ENCODE measurements around the gene OSTM1.

The OSTM1 gene, protein sequence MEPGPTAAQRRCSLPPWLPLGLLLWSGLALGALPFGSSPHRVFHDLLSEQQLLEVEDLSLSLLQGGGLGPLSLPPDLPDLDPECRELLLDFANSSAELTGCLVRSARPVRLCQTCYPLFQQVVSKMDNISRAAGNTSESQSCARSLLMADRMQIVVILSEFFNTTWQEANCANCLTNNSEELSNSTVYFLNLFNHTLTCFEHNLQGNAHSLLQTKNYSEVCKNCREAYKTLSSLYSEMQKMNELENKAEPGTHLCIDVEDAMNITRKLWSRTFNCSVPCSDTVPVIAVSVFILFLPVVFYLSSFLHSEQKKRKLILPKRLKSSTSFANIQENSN

DNA sequence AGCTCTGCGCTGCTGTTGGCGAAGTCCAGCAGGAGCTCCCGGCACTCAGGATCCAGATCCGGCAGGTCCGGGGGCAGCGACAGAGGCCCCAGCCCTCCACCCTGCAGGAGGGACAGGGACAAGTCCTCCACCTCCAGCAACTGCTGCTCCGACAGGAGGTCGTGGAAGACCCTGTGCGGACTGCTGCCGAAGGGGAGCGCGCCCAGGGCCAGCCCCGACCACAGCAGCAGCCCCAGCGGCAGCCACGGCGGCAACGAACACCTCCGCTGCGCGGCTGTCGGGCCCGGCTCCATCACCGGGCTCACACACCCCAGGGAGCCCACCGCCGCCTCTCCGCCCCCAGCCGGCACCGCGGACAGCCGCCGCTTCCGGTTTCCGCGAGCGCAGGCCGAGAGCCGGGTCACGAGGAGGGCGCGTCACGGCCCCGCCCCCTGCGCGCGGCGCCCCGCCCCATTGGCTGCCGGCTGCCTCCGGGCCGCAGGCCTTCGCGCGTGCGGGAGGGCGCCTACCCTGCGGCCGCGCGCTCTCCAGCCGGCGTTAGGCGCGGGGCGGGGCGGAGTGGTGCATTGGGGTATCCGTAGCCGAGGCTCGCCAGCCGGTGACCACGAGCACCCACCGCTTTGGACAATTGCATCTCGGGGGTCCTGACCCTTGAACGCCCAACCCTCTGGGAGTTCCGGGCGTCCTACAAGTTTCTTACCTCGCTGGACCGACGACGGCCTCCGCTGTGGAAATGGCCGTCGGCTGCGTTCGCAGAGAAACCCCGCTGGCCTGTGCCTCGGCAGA, at the start of gene OSTM1:
Gene OSTM1 (minus strand): TSS at position 383 of the 786 bp plus-strand sequence. CDS start 90 bp downstream, at position 293.
- in situ Hi-C loops (cut with HindIII; ENCODE audit: low sequenced_read_pairs): no loop called here
- TF ChIP-seq CTCF (IDR thresholded peaks at IDR 0.05; ENCODE audit: low read depth, low read length, missing control alignments): no peak

GRCh38 chr6:108123946-108124345, 49.4 kb upstream of the OSTM1 start:
- no peak for DNase-seq (ENCODE audit: low read depth)
- no peak for TF ChIP-seq CTCF (IDR thresholded peaks at IDR 0.05; ENCODE audit: low read depth, low read length, missing control alignments)
- in situ Hi-C loops (cut with HindIII; ENCODE audit: low sequenced_read_pairs): no loop called here
- no peak overlapping the region for H3K4me3 ChIP-seq (ENCODE audit: low read depth, low read length)

More for the DNA sequence above, at the start of gene OSTM1:
- DNase-seq (ENCODE audit: low read depth): peak; percentile 61
- H3K4me3 ChIP-seq (ENCODE audit: low read depth, low read length): peak within 1 kb of the TSS; percentile 73

DNA sequence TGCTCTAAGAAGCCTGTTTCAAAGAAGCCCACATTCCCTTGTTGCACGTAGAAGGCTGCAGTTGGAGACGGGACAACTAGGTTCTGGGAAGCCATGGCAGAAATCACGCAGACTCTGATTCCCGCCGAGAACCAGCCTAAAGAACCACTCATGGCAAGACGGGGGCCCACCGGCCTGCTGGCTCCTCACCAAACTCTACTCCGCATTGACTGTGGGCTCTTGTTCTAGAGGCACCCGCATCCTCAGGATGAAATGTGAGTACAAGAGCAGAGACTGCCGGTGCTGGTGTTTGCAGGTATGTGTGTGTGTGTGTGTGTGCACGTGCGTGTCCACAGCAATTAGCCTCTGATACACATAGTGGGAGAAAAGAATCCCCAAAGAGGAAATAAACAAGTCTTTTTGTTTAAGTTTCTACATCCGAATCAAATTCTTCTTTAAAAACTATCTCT, 49.0 kb upstream of the OSTM1 start:
- no peak for DNase-seq (ENCODE audit: low read depth)
- no peak for TF ChIP-seq CTCF (IDR thresholded peaks at IDR 0.05; ENCODE audit: low read depth, low read length, missing control alignments)
- H3K4me3 ChIP-seq (ENCODE audit: low read depth, low read length): no peak overlapping the region
- in situ Hi-C loops (cut with HindIII; ENCODE audit: low sequenced_read_pairs): no loop called here

- no peak for DNase-seq (ENCODE audit: low read depth)
- in situ Hi-C loops (cut with HindIII; ENCODE audit: low sequenced_read_pairs): no loop called here
- TF ChIP-seq CTCF (IDR thresholded peaks at IDR 0.05; ENCODE audit: low read depth, low read length, missing control alignments): no peak
- H3K4me3 ChIP-seq (ENCODE audit: low read depth, low read length): no peak overlapping the region
Observed at GRCh38 chr6:108121612-108122011, 47.1 kb upstream of the OSTM1 start.

GRCh38 chr6:108120311-108120710, 45.8 kb upstream of the OSTM1 start:
- in situ Hi-C loops (cut with HindIII; ENCODE audit: low sequenced_read_pairs): no loop called here
- no peak overlapping the region for H3K4me3 ChIP-seq (ENCODE audit: low read depth, low read length)
- TF ChIP-seq CTCF (IDR thresholded peaks at IDR 0.05; ENCODE audit: low read depth, low read length, missing control alignments): no peak
- DNase-seq (ENCODE audit: low read depth): no peak

DNA sequence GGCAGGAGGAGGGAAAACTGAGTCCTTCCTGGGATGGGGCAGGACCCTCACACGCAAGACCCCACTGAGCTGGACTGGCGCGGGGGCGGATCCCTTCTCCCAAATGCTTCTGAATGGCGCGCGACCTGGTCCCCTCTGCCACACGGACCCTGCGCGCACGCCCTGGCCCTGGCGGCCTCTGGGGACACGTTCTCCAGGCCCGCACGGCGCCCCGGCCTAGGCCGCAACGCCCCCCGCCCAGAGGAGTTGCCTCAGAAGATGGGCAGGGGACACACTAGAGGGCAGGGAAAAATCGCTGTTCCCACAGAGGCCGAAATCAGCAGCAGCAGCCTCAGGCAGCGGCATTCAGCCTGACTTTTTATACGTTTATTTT, 45.2 kb upstream of the OSTM1 start:
- TF ChIP-seq CTCF (IDR thresholded peaks at IDR 0.05; ENCODE audit: low read depth, low read length, missing control alignments): no peak
- DNase-seq (ENCODE audit: low read depth): no peak
- no peak overlapping the region for H3K4me3 ChIP-seq (ENCODE audit: low read depth, low read length)
- in situ Hi-C loops (cut with HindIII; ENCODE audit: low sequenced_read_pairs): loop anchor here (10.0 kb wide), 1 partner anchor 375 kb away; no protein-coding TSS in a partner anchor

Data from astrocyte of the cerebellum (primary cell).